H1 (cell line): ENCODE data around the gene SLC24A1. TPM values are rescaled to one million over a fixed set of nuclear protein-coding genes. Genes with fewer than 3 reads are reported as not detected.

Experiments
- CHD7 ChIP-seq: fragments of 300-600 bp; sonication (generic); IDR thresholded peaks from 2 replicates; pipeline ENCODE4 v1.7.1; 2012; ENCODE audit warnings: low read length, moderate library complexity, mild to moderate bottlenecking, inconsistent platforms; ENCODE audit not compliant: insufficient replicate concordance
- FOSL1 ChIP-seq: IDR thresholded peaks from 2 replicates; pipeline ENCODE4 v1.6.1; 2011; ENCODE audit warnings: mild to moderate bottlenecking, low read depth, low read length, moderate library complexity; ENCODE audit not compliant: insufficient read depth
- HDAC6 ChIP-seq: IDR thresholded peaks from one replicate; pipeline ENCODE4 v1.7.1; 2012; ENCODE audit warnings: low read depth, mild to moderate bottlenecking, inconsistent platforms, low read length, moderate library complexity
- MAFK ChIP-seq: IDR thresholded peaks from 2 replicates; pipeline ENCODE4 v1.6.1; 2012; ENCODE audit warnings: low read depth, mild to moderate bottlenecking, improper control_type of control experiment, low read length
- SIN3A ChIP-seq, 2 experiments: IDR thresholded peaks in 1 of 2; conservative IDR thresholded peaks in 1 of 2; 2 replicates each; pipeline ENCODE4 v1.6.1; 2011 to 2012; ENCODE audit warnings: low read length in 2 of 2, improper control_type of control experiment in 1 of 2, low read depth in 1 of 2, mild to moderate bottlenecking in 1 of 2
- polyA plus RNA-seq, 7 experiments: library from polyadenylated mRNA; depleted of rRNA in 3 of 7; stranded (reverse) in 5 of 7; unstranded in 2 of 7; fragments of >200 nt in 5 of 7; fragments of 200-250 nt in 2 of 7; gene quantifications; 1 replicate in 5 of 7; 2 replicates in 1 of 7; 4 replicates in 1 of 7; pipeline versions ENCODE4 v1.2.1 to v1.2.3, GENCODE V29; 2011 to 2013; ENCODE audit warnings: missing spikeins in 2 of 7, mixed read lengths in 2 of 7
- total RNA-seq: library from RNA; stranded (reverse); fragmentation: NEBNext Ultra II Directional; extraction: Animal tissue kit (Norgen Biotek cat#: 25700); gene quantifications from 2 replicates; pipeline ENCODE4 v1.2.1, GENCODE V29; 2021

Gene SLC24A1
- total and polyA plus RNA-seq, 2 of the 8 experiments (the other 6 are each of a cell fraction or from before 2014, with no cell fraction given): 4.9 to 6.6 TPM

- no peak for TF ChIP-seq FOSL1
- no peak for TF ChIP-seq MAFK
- no peak for TF ChIP-seq SIN3A (conservative IDR thresholded peaks at IDR 0.05 in 1 of 2, IDR thresholded peaks at IDR 0.05 in 1 of 2; ENCODE audit: low read depth in 1 of 2, low read length in 2 of 2)
- TF ChIP-seq CHD7: no peak
- no peak for TF ChIP-seq HDAC6
Observed at GRCh38 chr15:65651831-65652749, 30.4 kb downstream of the SLC24A1 start (continued).
